ENCODE measurements around the gene ATP2B3. TPM values are rescaled to one million over a fixed set of nuclear protein-coding genes. Genes with fewer than 3 reads are reported as not detected.

The ATP2B3 gene
- total and polyA plus RNA-seq, 11 donors, result 0.12 TPM; not detected in 10

DNA sequence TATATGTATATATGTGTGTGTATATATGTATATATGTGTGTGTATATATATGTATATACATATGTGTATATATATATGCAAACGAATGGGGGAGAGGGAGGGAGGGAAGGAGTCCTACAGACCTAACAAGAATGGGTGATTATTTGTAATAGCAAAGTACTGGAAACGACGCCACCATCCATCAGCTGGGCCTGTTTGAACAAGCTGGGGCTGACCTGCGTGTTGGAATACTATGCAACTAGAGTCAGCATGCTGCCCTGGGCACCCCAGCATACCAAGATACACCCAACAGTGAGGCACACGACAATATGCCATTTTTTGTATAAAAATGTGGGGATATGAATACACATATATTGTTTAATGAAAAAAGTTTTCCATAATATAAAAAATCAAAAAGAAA is 103.1 kb downstream of the ATP2B3 start:
- DNase-seq, result no peak
- no peak overlapping the region for H3K4me3 ChIP-seq
- no peaks in the 10 kb centered on the region for H3K4me1 ChIP-seq
- peaks cover 0 to 42% (median 0%) of the 10 kb centered on the region in 9 donors for H3K27me3 ChIP-seq
- H3K27ac ChIP-seq, result no peak overlapping the region
- TF ChIP-seq, protein P1, sequence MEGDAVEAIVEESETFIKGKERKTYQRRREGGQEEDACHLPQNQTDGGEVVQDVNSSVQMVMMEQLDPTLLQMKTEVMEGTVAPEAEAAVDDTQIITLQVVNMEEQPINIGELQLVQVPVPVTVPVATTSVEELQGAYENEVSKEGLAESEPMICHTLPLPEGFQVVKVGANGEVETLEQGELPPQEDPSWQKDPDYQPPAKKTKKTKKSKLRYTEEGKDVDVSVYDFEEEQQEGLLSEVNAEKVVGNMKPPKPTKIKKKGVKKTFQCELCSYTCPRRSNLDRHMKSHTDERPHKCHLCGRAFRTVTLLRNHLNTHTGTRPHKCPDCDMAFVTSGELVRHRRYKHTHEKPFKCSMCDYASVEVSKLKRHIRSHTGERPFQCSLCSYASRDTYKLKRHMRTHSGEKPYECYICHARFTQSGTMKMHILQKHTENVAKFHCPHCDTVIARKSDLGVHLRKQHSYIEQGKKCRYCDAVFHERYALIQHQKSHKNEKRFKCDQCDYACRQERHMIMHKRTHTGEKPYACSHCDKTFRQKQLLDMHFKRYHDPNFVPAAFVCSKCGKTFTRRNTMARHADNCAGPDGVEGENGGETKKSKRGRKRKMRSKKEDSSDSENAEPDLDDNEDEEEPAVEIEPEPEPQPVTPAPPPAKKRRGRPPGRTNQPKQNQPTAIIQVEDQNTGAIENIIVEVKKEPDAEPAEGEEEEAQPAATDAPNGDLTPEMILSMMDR (IDR thresholded peaks at IDR 0.05), result no peak
- no peak for TF ChIP-seq POLR2A (IDR thresholded peaks at IDR 0.05)
- ATAC-seq, result no peak
- intact Hi-C loops (cut with DNase I), result loop anchor here in 1 of 10 donors (10.0 kb wide), 1 partner anchor 374 kb away; no protein-coding TSS in a partner anchor
- no peaks in the 10 kb centered on the region for H3K36me3 ChIP-seq
- 75 to 84% (median 82%) methylated on average over 5 of the region's 5 CpGs for WGBS, 4 donors
- H3K9me3 ChIP-seq, result no peaks in the 10 kb centered on the region

DNA sequence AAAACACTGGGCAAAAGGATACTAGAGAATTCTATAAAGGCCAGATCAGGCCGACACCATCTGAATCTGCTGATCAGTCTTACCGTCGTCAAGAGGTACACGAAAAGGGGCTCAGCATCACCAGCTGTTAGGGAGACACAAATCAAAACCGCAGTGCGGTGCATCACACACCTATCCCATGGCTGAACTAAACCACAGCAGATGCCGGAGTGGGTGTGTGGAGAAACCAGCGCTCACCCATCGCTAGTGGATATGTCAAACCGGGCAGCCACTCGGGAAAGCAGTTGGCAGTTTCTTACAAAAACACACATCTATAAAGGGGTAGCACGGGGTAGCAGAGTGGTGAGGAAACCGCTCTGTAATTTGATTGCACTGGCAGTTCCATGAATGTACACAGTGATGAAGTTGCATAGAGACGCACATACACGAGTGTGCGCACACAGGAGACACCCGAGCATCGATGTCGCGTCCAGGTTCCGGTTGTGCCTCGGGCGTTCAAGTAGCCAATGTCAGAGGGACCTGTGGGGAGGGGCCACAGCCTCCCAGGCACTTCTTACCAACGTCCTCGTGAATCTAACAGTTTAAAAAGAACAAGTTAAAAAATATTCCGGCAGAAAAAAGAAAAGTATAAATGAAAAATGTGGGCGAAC is 104.6 kb downstream of the ATP2B3 start:
- Histone ChIP-seq H3K27ac (no peak overlapping the region), H3K27me3 (peaks cover 0 to 29% (median 0%) of the 10 kb centered on the region in 9 donors), H3K4me3 (no peak overlapping the region), H3K9me3 (no peaks in the 10 kb centered on the region), H3K36me3 (no peaks in the 10 kb centered on the region), H3K4me1 (no peaks in the 10 kb centered on the region)
- WGBS, 4 donors, result 86 to 92% (median 90%) methylated on average over 27 of the region's 27 CpGs
- DNase-seq, result peak in 1 of 5 donors; percentile 7
- TF ChIP-seq POLR2A (IDR thresholded peaks at IDR 0.05), result no peak
- TF ChIP-seq, protein P1 (IDR thresholded peaks at IDR 0.05), result no peak
- intact Hi-C loops (cut with DNase I), result loop anchor here in 1 of 10 donors (10.0 kb wide), 1 partner anchor 373 kb away; no protein-coding TSS in a partner anchor
- ATAC-seq, result no peak

DNA sequence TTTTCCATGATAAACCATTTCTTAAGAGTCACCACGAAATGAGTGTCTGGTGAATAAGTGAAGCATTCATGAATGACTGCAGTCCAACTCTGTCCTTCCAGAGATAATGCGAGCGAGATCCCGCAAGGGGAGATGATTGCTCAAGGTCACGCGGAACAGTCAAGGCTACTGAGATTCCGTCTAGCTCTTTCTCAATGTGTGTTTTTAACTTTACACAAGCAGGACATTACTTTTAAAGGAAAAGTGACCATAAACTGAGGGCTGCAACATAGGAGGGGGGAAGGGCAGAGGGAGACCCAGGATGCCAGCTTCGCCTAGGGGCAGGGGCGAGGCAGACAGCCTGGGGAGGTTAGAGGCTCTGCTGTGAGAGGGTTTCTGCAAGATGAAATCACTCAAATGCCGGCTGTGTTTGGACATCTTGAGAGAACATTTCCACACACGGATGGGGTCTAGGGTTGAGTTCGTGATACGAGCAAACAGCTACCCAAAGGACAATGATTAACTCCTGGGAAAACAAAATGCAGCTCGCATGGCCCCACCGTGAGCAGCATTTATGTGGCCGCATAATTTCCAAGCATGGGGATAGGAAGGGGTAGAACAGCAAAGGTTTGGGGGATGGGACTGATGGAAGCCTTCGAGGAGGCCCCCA is 105.3 kb downstream of the ATP2B3 start:
- no peaks in the 10 kb centered on the region for H3K36me3 ChIP-seq
- ATAC-seq (no peak), DNase-seq (no peak)
- intact Hi-C loops (cut with DNase I), result loop anchor here in 1 of 10 donors (10.0 kb wide), 1 partner anchor 372 kb away; no protein-coding TSS in a partner anchor
- H3K27ac ChIP-seq, result no peak overlapping the region
- H3K27me3 ChIP-seq, result peaks cover 0 to 27% (median 0%) of the 10 kb centered on the region in 9 donors
- H3K4me1 ChIP-seq, result no peaks in the 10 kb centered on the region
- no peak overlapping the region for H3K4me3 ChIP-seq
- 74 to 81% (median 76%) methylated on average over 17 of the region's 17 CpGs for WGBS, 4 donors
- H3K9me3 ChIP-seq, result no peaks in the 10 kb centered on the region
- no peak for TF ChIP-seq POLR2A (IDR thresholded peaks at IDR 0.05)
- TF ChIP-seq, protein P1 (IDR thresholded peaks at IDR 0.05), result no peak

DNA sequence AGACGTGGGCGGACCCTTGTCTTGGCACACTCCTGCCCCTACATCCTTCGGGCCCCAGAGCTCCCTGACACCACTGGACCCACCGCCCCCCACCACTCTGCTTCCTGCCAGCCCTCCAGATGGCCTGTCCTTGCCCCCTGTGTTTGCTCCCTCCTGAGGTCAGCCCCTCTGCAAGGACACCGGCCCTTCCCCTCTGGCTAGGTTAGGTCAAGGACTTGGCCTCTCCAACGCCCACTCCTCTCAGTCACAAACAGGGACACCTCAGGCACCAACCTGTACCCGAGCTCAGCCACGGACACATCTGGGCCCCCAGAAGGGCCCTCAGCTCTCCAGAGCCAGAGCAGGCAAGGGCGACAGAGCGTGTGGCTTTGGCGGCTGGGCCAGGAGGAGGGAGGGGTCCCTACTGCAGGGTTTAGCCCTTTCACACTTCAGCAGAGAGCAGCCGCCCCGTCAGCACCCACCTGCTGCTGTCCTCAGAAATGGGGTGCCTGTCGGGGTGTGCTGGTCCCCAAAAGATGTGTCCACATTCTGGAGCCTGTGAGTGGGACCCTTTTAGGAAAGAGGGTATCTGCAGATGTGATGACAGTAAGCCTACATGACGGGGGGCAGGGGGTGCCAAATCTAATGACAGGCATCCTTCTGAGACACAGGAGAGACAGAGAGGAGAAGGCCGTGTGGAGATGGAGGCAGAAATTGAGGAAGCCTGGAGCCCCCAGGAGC is 106.0 kb downstream of the ATP2B3 start:
- no peak overlapping the region for H3K27ac ChIP-seq
- no peaks in the 10 kb centered on the region for H3K4me1 ChIP-seq
- H3K27me3 ChIP-seq, result peaks cover 0 to 21% (median 0%) of the 10 kb centered on the region in 9 donors
- H3K36me3 ChIP-seq, result no peaks in the 10 kb centered on the region
- H3K9me3 ChIP-seq, result no peaks in the 10 kb centered on the region
- H3K4me3 ChIP-seq, result no peak overlapping the region
- WGBS, 4 donors, result 78 to 84% (median 79%) methylated on average over 12 to 16 of the region's 16 CpGs
- TF ChIP-seq POLR2A (IDR thresholded peaks at IDR 0.05), result no peak
- TF ChIP-seq, protein P1 (IDR thresholded peaks at IDR 0.05), result no peak
- intact Hi-C loops (cut with DNase I), result loop anchor here in 1 of 10 donors (10.0 kb wide), 1 partner anchor 371 kb away; no protein-coding TSS in a partner anchor
- DNase-seq (peak in 1 of 5 donors; percentile 15), ATAC-seq (no peak)

Data from heart left ventricle (tissue), 16 donors.